ENCODE results near the gene TSGA10.

GRCh38 chr2:99184811-99185210 is 30.1 kb upstream of the TSGA10 start:
- TF ChIP-seq CTCF (conservative IDR thresholded peaks at IDR 0.05; ENCODE audit: low read length) (no peak), EZH2phosphoT487 (IDR thresholded peaks at IDR 0.05; ENCODE audit: borderline replicate concordance, low read depth, low read length) (no peak)

Data from OCI-LY7 (cell line).